GM21360 (cell line): ENCODE data around the gene ARL6IP1.
A peak's percentile ranks its signal among the peaks of the same experiment; 100 is the strongest.
"Not testable (repeated sequence)": the region's sequence is repeated elsewhere in the genome, so short reads cannot be mapped to it uniquely, and the experiment has no call there.

Source experiments
- ATAC-seq: cut with Tn5 transposase; IDR thresholded peaks from one replicate; pipeline ENCODE4 v1.9.1; 2021; ENCODE audit warnings: mild to moderate bottlenecking, moderate library complexity; ENCODE audit not compliant: unreplicated experiment

Gene ARL6IP1

GRCh38 chr16:18800293-18800692 lies 1.1 kb downstream of the ARL6IP1 start:
- ATAC-seq: no peak

GRCh38 chr16:18799500-18799899 lies 1.8 kb downstream of the ARL6IP1 start:
- no peak for ATAC-seq

GRCh38 chr16:18797746-18798145 lies 3.6 kb downstream of the ARL6IP1 start:
- ATAC-seq: no peak

- no peak for ATAC-seq
These were observed 5.0 kb downstream of the ARL6IP1 start for GRCh38 chr16:18796377-18796776.

- no peak for ATAC-seq
These were observed 8.4 kb downstream of the ARL6IP1 start for GRCh38 chr16:18792836-18793433.

- ATAC-seq: peak; percentile 85
These were observed 11.3 kb downstream of the ARL6IP1 start, which contains the start of gene RPS15A for GRCh38 chr16:18789850-18790706. TSS of gene RPS15A (minus strand) at chr16:18790334. CDS start at chr16:18789113, 1,221 bp downstream.

- ATAC-seq: no peak
These were observed 11.9 kb downstream of the ARL6IP1 start for GRCh38 chr16:18789515-18789849.

GRCh38 chr16:18788828-18789514 lies 12.4 kb downstream of the ARL6IP1 start:
- ATAC-seq: no peak

GRCh38 chr16:18784917-18785623 lies 16.3 kb downstream of the ARL6IP1 start:
- no peak for ATAC-seq

- no peak for ATAC-seq
These were observed 17.7 kb downstream of the ARL6IP1 start for GRCh38 chr16:18783430-18784341.

- ATAC-seq: no peak
These were observed 18.5 kb downstream of the ARL6IP1 start for GRCh38 chr16:18782697-18783429.

GRCh38 chr16:18781232-18781631 lies 20.1 kb downstream of the ARL6IP1 start:
- ATAC-seq: not testable (repeated sequence)

GRCh38 chr16:18780460-18781026 lies 20.8 kb downstream of the ARL6IP1 start:
- ATAC-seq: not testable (repeated sequence)

GRCh38 chr16:18777664-18778063 lies 23.7 kb downstream of the ARL6IP1 start:
- not testable (repeated sequence) for ATAC-seq

- ATAC-seq: not testable (repeated sequence)
These were observed 25.0 kb downstream of the ARL6IP1 start for GRCh38 chr16:18776334-18776733.

- not testable (repeated sequence) for ATAC-seq
These were observed 26.7 kb downstream of the ARL6IP1 start for GRCh38 chr16:18774651-18775050.

GRCh38 chr16:18772171-18772570 lies 29.2 kb downstream of the ARL6IP1 start:
- ATAC-seq: not testable (repeated sequence)

- ATAC-seq: not testable (repeated sequence)
These were observed 30.9 kb downstream of the ARL6IP1 start for GRCh38 chr16:18770336-18770962.
